PFSK-1 (cell line): ENCODE data around the gene ZNF584.

ENCODE experiments used
- FOXP2 ChIP-seq: optimal IDR thresholded peaks from 2 replicates; pipeline ENCODE3; 2011; ENCODE audit warnings: borderline replicate concordance, control low read depth, inconsistent platforms; ENCODE audit not compliant: insufficient read depth; ENCODE audit errors: extremely low read length, extremely low read depth
- POLR2AphosphoS5 ChIP-seq: IDR thresholded peaks from 2 replicates; pipeline ENCODE4 v1.6.1; 2012; ENCODE audit warnings: low read depth, mild to moderate bottlenecking, control low read depth, low read length, moderate library complexity
- REST ChIP-seq, 2 experiments: IDR thresholded peaks; 2 replicates each; pipeline versions ENCODE4 v1.6.1 to v1.8.0; 2011 to 2012; ENCODE audit warnings: low read depth in 2 of 2, low read length in 2 of 2, control low read depth in 1 of 2, inconsistent platforms in 1 of 2, mild to moderate bottlenecking in 1 of 2, moderate library complexity in 1 of 2; ENCODE audit not compliant: insufficient read depth in 1 of 2
- SIN3A ChIP-seq: IDR thresholded peaks from 2 replicates; pipeline ENCODE4 v1.6.1; 2012; ENCODE audit warnings: mild to moderate bottlenecking, low read length, moderate library complexity, borderline replicate concordance; ENCODE audit not compliant: insufficient read depth
- TAF1 ChIP-seq: IDR thresholded peaks from 2 replicates; pipeline ENCODE4 v1.6.1; 2012; ENCODE audit warnings: low read length, control low read depth, borderline replicate concordance; ENCODE audit not compliant: insufficient read depth

DNA sequence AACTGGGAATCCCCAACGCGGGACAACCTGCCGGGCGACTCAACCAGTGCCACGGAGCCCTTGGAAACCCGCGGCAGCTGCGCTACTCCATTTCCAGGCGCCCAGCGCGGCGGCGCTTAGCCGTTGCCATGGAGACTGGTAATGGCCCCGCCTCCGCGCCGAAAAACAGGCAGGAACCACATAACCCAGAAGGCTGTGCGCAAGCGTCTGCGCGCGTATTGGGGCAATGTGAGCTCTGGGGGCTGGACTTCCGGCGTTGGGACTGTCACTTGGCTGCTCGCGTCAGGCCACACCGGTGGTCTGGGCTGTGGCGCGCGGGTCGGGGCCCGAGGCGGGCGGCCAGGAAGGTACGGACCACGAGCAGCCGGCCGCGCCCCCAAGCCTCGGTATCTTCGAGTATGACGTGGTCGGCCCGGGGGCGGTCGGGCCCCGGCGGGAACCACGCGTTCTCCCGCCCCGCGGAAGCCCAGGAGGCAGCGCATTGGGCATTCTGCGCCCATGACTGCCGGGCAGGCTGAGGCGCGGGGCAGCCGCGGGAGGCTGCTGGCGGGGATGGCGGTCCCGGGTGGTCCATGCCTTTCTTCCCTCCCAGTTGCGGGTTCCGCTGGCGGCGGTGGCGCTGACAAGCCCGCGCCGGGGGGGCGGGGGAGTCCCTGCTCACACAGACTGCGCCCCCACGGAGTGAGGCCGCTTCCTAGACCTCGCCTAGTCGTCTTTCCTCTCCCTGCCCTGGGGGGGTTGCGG lies 43.1 kb downstream of the ZNF584 start, which contains the start of gene ZNF324B:
- TF ChIP-seq TAF1 (0 out of 2 replicates have a peak, but pooled peaks have one; percentile 51), POLR2AphosphoS5 (peak; percentile 83), REST (IDR thresholded peaks at IDR 0.05; ENCODE audit: insufficient read depth in 1 of 2, low read depth in 2 of 2, low read length in 2 of 2) (0 out of 4 replicates have a peak, but pooled peaks of 1 of the 2 experiments have one; percentile 28), SIN3A (no peak), FOXP2 (peak; percentile 83)
